PFSK-1 (cell line): ENCODE data around the gene MAGEC3.

Source experiments
- POLR2AphosphoS5 ChIP-seq: IDR thresholded peaks from 2 replicates; pipeline ENCODE4 v1.6.1; 2012; ENCODE audit warnings: low read depth, mild to moderate bottlenecking, control low read depth, low read length, moderate library complexity
- SIN3A ChIP-seq: IDR thresholded peaks from 2 replicates; pipeline ENCODE4 v1.6.1; 2012; ENCODE audit warnings: mild to moderate bottlenecking, low read length, moderate library complexity, borderline replicate concordance; ENCODE audit not compliant: insufficient read depth

GRCh38 chrX:141945426-141945825, 107.3 kb downstream of the MAGEC3 start:
- TF ChIP-seq POLR2AphosphoS5 (no peak), SIN3A (no peak)
